ENCODE measurements around the gene CD177. TPM values are rescaled to one million over a fixed set of nuclear protein-coding genes. Genes with fewer than 3 reads are reported as not detected.

The CD177 gene
- total RNA-seq, 1 experiment from 2014 or later = not detected

- Histone ChIP-seq H3K27me3 (ENCODE audit: insufficient read depth, low read length) (no peaks in the 10 kb centered on the region), H2AFZ (ENCODE audit: low read depth, low read length, poor library complexity, severe bottlenecking) (no peak overlapping the region), H3K4me2 (ENCODE audit: low read length) (no peak overlapping the region), H4K20me1 (ENCODE audit: insufficient read depth) (no peaks in the 10 kb centered on the region), H3K9ac (ENCODE audit: low read length) (no peak overlapping the region), H3K4me1 (ENCODE audit: control insufficient read depth in 1 of 2, insufficient read depth in 2 of 2, low read length in 2 of 2) (peaks cover 0 to 11% of the 10 kb centered on the region in 2 experiments; a peak in 2 of 4 replicates), H3K27ac (ENCODE audit: low read depth, low read length) (no peak overlapping the region), H3K9me3 (ENCODE audit: control insufficient read depth in 1 of 2, insufficient read depth in 1 of 2, low read depth in 1 of 2, low read length in 2 of 2) (no peaks in the 10 kb centered on the region), H3K4me3 (replicated peaks in 1 of 2; ENCODE audit: low read depth in 1 of 2, low read length in 2 of 2) (no peak overlapping the region), H3K9me2 (ENCODE audit: insufficient read depth) (no peaks in the 10 kb centered on the region), H3K79me2 (ENCODE audit: insufficient read depth, low read length) (no peaks in the 10 kb centered on the region), H3K36me3 (ENCODE audit: control insufficient read depth in 1 of 2, insufficient read depth in 2 of 2, low read length in 2 of 2) (no peaks in the 10 kb centered on the region)
- BruUV-seq (replicated peaks) = no TSS peak
- no peak for TF ChIP-seq REST (IDR thresholded peaks at IDR 0.05; ENCODE audit: low read depth)
- TF ChIP-seq EZH2phosphoT487 (IDR thresholded peaks at IDR 0.05; ENCODE audit: borderline replicate concordance) = no peak
- TF ChIP-seq CTCF (IDR thresholded peaks at IDR 0.05 in 2 of 3, conservative IDR thresholded peaks at IDR 0.05 in 1 of 3; ENCODE audit: borderline replicate concordance in 1 of 3, insufficient read depth in 1 of 3, low read depth in 2 of 3, low read length in 2 of 3) = no peak
- no peak for TF ChIP-seq SRF (IDR thresholded peaks at IDR 0.05; ENCODE audit: low read depth)
- TF ChIP-seq ZNF274 (IDR thresholded peaks at IDR 0.05; ENCODE audit: low read depth, low read length) = no peak
- TF ChIP-seq MAX (IDR thresholded peaks at IDR 0.05) = no peak
- TF ChIP-seq RAD21 (IDR thresholded peaks at IDR 0.05; ENCODE audit: low read depth) = no peak
- no peak for TF ChIP-seq JUND (IDR thresholded peaks at IDR 0.05)
- TF ChIP-seq ATF3 (IDR thresholded peaks at IDR 0.05) = no peak
- TF ChIP-seq ZFX (IDR thresholded peaks at IDR 0.05) = no peak
- TF ChIP-seq SP1 (IDR thresholded peaks at IDR 0.05; ENCODE audit: low read depth) = no peak
- no peak for TF ChIP-seq CEBPB (IDR thresholded peaks at IDR 0.05; ENCODE audit: low read depth)
- no peak for TF ChIP-seq POLR2A (IDR thresholded peaks at IDR 0.05; ENCODE audit: borderline replicate concordance, extremely low read depth, insufficient read depth, insufficient read length)
- no peak for TF ChIP-seq ZBTB33 (IDR thresholded peaks at IDR 0.05; ENCODE audit: extremely low read depth, insufficient replicate concordance, low read length)
- no peak for TF ChIP-seq FOSL1 (IDR thresholded peaks at IDR 0.05; ENCODE audit: low read depth)
- no peak for TF ChIP-seq POLR2AphosphoS5 (IDR thresholded peaks at IDR 0.05; ENCODE audit: low read depth, low read length)
- TF ChIP-seq EZH2 (IDR thresholded peaks at IDR 0.05) = no peak
- no peak for TF ChIP-seq EGR1 (IDR thresholded peaks at IDR 0.05; ENCODE audit: low read depth)
- intact Hi-C loops (cut with micrococcal nuclease) = no loop called here
- no peak for ATAC-seq
- ChIA-PET POLR2A (no interaction called here), CTCF (no interaction called here), RAD21 (ENCODE audit: low non-redundant PET in 1 of 2, low total read pairs in 2 of 2, uncharacterized antibody in 2 of 2, unreplicated experiment in 2 of 2) (no interaction called here)
- no peak for DNase-seq (ENCODE audit: low read depth, low spot score)
Measured at GRCh38 chr19:43313711-43314495, 39.6 kb upstream of the CD177 start.
